ENCODE data around the gene MS4A7. TPM values are rescaled to one million over a fixed set of nuclear protein-coding genes. Genes with fewer than 3 reads are reported as not detected.
A peak's percentile ranks its signal among the peaks of the same experiment; 100 is the strongest.

MS4A7 gene
- total and polyA plus RNA-seq, 7 donors: 6.9 to 51.0 (median 26.9) TPM

DNA sequence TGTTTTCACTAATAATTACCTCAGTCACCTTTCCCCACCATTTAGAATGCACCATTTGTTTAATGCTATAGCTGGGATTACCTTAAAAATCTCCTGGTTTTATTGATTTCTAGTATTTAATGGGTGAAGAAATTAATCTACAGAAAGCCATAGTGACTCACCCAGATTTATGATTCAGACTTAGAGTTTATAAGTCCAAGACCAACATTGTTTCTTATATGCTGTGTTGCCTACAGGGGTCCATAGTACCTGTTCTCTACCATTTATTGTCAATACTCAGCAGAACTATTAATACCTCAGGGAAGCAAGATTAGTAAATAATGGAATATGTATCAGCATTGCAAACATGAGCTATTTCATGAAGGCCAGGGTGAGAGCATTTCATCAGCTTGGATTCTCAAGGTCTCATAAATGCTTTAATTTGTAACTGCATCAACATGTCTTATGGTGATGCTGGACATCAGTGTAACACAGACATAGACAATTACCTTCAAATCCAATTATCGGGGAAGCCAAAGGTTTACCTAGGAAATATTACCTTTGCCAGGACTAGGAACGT lies 8.0 kb upstream of the MS4A7 start:
- 5 to 57% methylated on average over 2 of the region's 2 CpGs for WGBS, 2 donors
- H3K27me3 ChIP-seq: no peaks in the 10 kb centered on the region
- intact Hi-C loops (cut with DNase I): no loop called here
- TF ChIP-seq EP300 (IDR thresholded peaks at IDR 0.05): no peak
- TF ChIP-seq POLR2A (IDR thresholded peaks at IDR 0.05): no peak
- no peak for TF ChIP-seq POLR2AphosphoS5 (IDR thresholded peaks at IDR 0.05)
- TF ChIP-seq, protein P1, sequence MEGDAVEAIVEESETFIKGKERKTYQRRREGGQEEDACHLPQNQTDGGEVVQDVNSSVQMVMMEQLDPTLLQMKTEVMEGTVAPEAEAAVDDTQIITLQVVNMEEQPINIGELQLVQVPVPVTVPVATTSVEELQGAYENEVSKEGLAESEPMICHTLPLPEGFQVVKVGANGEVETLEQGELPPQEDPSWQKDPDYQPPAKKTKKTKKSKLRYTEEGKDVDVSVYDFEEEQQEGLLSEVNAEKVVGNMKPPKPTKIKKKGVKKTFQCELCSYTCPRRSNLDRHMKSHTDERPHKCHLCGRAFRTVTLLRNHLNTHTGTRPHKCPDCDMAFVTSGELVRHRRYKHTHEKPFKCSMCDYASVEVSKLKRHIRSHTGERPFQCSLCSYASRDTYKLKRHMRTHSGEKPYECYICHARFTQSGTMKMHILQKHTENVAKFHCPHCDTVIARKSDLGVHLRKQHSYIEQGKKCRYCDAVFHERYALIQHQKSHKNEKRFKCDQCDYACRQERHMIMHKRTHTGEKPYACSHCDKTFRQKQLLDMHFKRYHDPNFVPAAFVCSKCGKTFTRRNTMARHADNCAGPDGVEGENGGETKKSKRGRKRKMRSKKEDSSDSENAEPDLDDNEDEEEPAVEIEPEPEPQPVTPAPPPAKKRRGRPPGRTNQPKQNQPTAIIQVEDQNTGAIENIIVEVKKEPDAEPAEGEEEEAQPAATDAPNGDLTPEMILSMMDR (IDR thresholded peaks at IDR 0.05): no peak
- DNase-seq: no peak
- H3K4me3 ChIP-seq: no peak overlapping the region
- H3K4me1 ChIP-seq: no peaks in the 10 kb centered on the region
- no peaks in the 10 kb centered on the region for H3K36me3 ChIP-seq
- H3K9me3 ChIP-seq: no peaks in the 10 kb centered on the region
- H3K27ac ChIP-seq: no peak overlapping the region

- TF ChIP-seq EP300 (IDR thresholded peaks at IDR 0.05): no peak
- TF ChIP-seq, protein P1 (IDR thresholded peaks at IDR 0.05): no peak
- TF ChIP-seq POLR2AphosphoS5 (IDR thresholded peaks at IDR 0.05): no peak
- no peak for TF ChIP-seq POLR2A (IDR thresholded peaks at IDR 0.05)
- no peaks in the 10 kb centered on the region for H3K9me3 ChIP-seq
- peak overlapping the region in 1 of 4 donors; percentile 14 for H3K27ac ChIP-seq
- 6 to 55% methylated on average over 5 of the region's 5 CpGs for WGBS, 2 donors
- H3K4me3 ChIP-seq: no peak overlapping the region
- H3K4me1 ChIP-seq: no peaks in the 10 kb centered on the region
- H3K27me3 ChIP-seq: no peaks in the 10 kb centered on the region
- intact Hi-C loops (cut with DNase I): no loop called here
- H3K36me3 ChIP-seq: no peaks in the 10 kb centered on the region
- no peak for DNase-seq
Observed at GRCh38 chr11:60370811-60371298, 7.5 kb upstream of the MS4A7 start.

DNA sequence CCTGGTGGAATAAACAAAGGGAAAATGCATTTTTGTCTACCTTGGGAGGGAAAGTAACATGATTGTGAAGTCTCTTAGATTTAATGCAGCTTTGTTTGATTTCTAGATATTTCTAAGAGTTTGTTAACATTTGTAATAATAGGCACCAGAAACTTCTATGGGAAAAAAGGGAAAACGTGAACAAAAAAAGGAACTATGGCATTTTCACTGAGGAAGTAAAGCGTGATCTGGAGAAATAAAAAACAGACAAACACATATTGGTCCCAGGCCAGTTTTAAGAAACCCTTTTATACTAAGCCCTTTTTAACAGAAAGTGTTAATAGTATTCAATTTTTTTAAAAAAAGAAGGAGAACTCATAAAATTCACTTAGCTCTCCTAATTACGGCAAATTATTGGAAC lies 6.9 kb upstream of the MS4A7 start:
- TF ChIP-seq EP300 (IDR thresholded peaks at IDR 0.05) (no peak), POLR2A (IDR thresholded peaks at IDR 0.05) (no peak), POLR2AphosphoS5 (IDR thresholded peaks at IDR 0.05) (no peak)
- TF ChIP-seq, protein P1 (IDR thresholded peaks at IDR 0.05): no peak
- Histone ChIP-seq H3K27ac (peak overlapping the region in 1 of 4 donors; percentile 14), H3K36me3 (no peaks in the 10 kb centered on the region), H3K9me3 (no peaks in the 10 kb centered on the region), H3K4me1 (no peaks in the 10 kb centered on the region), H3K4me3 (no peak overlapping the region), H3K27me3 (no peaks in the 10 kb centered on the region)
- no peak for DNase-seq
- 67 to 70% methylated on average over 3 of the region's 3 CpGs for WGBS, 2 donors
- intact Hi-C loops (cut with DNase I): no loop called here

- Histone ChIP-seq H3K27ac (no peak overlapping the region), H3K9me3 (no peaks in the 10 kb centered on the region), H3K4me1 (no peaks in the 10 kb centered on the region), H3K27me3 (no peaks in the 10 kb centered on the region), H3K36me3 (no peaks in the 10 kb centered on the region), H3K4me3 (no peak overlapping the region)
- DNase-seq: no peak
- 79 to 87% methylated on average over 1 of the region's 1 CpG for WGBS, 2 donors
- intact Hi-C loops (cut with DNase I): no loop called here
- no peak for TF ChIP-seq POLR2AphosphoS5 (IDR thresholded peaks at IDR 0.05)
- no peak for TF ChIP-seq POLR2A (IDR thresholded peaks at IDR 0.05)
- TF ChIP-seq EP300 (IDR thresholded peaks at IDR 0.05): no peak
- TF ChIP-seq, protein P1 (IDR thresholded peaks at IDR 0.05): no peak
Observed at GRCh38 chr11:60371854-60372253, 6.5 kb upstream of the MS4A7 start.

- TF ChIP-seq, protein P1 (IDR thresholded peaks at IDR 0.05): no peak
- TF ChIP-seq POLR2AphosphoS5 (IDR thresholded peaks at IDR 0.05): no peak
- TF ChIP-seq EP300 (IDR thresholded peaks at IDR 0.05): no peak
- TF ChIP-seq POLR2A (IDR thresholded peaks at IDR 0.05): no peak
- no peak for DNase-seq
- WGBS, 2 donors: 89 to 92% methylated on average over 3 of the region's 3 CpGs
- Histone ChIP-seq H3K27ac (no peak overlapping the region), H3K36me3 (no peaks in the 10 kb centered on the region), H3K4me3 (no peak overlapping the region), H3K27me3 (no peaks in the 10 kb centered on the region), H3K4me1 (no peaks in the 10 kb centered on the region), H3K9me3 (no peaks in the 10 kb centered on the region)
- intact Hi-C loops (cut with DNase I): no loop called here
Observed at GRCh38 chr11:60372767-60373166, 5.6 kb upstream of the MS4A7 start.

All from sigmoid colon (tissue), 7 donors.